Esophagus muscularis mucosa (tissue), 4 donors: ENCODE data around the gene FER. TPM values are rescaled to one million over a fixed set of nuclear protein-coding genes. Genes with fewer than 3 reads are reported as not detected.

ENCODE experiments used
- DNase-seq: peaks from one replicate; pipeline ENCODE4 v3.0.0-alpha.2; 2017; ENCODE audit errors: extremely low spot score
- H3K27ac ChIP-seq, 4 donors: fragments of 200-600 bp; sonication (generic); replicated peaks in 1 of 4; 1 replicate in 3 of 4; 2 replicates in 1 of 4; pipeline ENCODE4 v1.5.1; 2016 to 2019; ENCODE audit warnings: mild to moderate bottlenecking in 1 of 4
- H3K27me3 ChIP-seq, 4 donors: fragments of 200-600 bp; sonication (generic); one replicate each; pipeline versions ENCODE4 v1.5.1 to v1.6.0; 2016 to 2019
- H3K36me3 ChIP-seq, 4 donors: fragments of 200-600 bp; sonication (generic); one replicate each; pipeline ENCODE4 v1.5.1; 2016 to 2019
- H3K4me1 ChIP-seq, 4 donors: fragments of 200-600 bp; sonication (generic); one replicate each; pipeline ENCODE4 v1.5.1; 2016 to 2019
- H3K4me3 ChIP-seq, 4 donors: fragments of 200-600 bp; sonication (generic); 1 replicate in 2 of 4; 2 replicates in 2 of 4; pipeline ENCODE4 v1.5.1; 2016 to 2019; ENCODE audit warnings: mild to moderate bottlenecking in 4 of 4, moderate library complexity in 1 of 4
- H3K9me3 ChIP-seq, 4 donors: fragments of 200-600 bp; sonication (generic); 1 replicate in 3 of 4; 2 replicates in 1 of 4; pipeline ENCODE4 v1.5.1; 2016 to 2019
- EP300 ChIP-seq: sonication (generic); formaldehyde crosslinking; IDR thresholded peaks from one replicate; pipeline ENCODE4 v1.6.1; 2017; ENCODE audit warnings: antibody characterized with exemption
- POLR2A ChIP-seq: fragments of 450-650 bp; IDR thresholded peaks from one replicate; pipeline ENCODE4 v1.6.1; 2017; ENCODE audit warnings: antibody characterized with exemption, moderate library complexity, mild to moderate bottlenecking, low read depth
- POLR2AphosphoS5 ChIP-seq, 2 donors: sonication (generic); formaldehyde crosslinking; IDR thresholded peaks; one replicate each; pipeline ENCODE4 v1.6.1; 2017; ENCODE audit warnings: antibody characterized with exemption in 2 of 2
- WGBS: methylation state at CpG from one replicate; pipeline ENCODE4 v1.1.5; 2018; 5-methylcytosine and 5-hydroxymethylcytosine counted together
- intact Hi-C: fragments of 100-400 bp; cut with DNase I; formaldehyde crosslinking; loops from one replicate; pipeline ENCODE4 v1.15.1; 2023
- total RNA-seq, 4 donors: library from RNA; depleted of rRNA; stranded (reverse); fragments of >200 nt; gene quantifications; one replicate each; pipeline versions ENCODE4 v1.1.0 to v1.2.1, GENCODE V29; 2016
- TF ChIP-seq, protein P1 (sequence below), 3 experiments: fragments of 200-600 bp in 2 of 3; fragments of 450-650 bp in 1 of 3; sonication (generic) in 2 of 3; IDR thresholded peaks; one replicate each; pipeline ENCODE4 v1.5.1; 2017 to 2019; ENCODE audit warnings: antibody characterized with exemption in 3 of 3, mild to moderate bottlenecking in 2 of 3, moderate library complexity in 1 of 3

FER gene
- total RNA-seq, 4 donors from 2014 or later, result 17.6 to 32.8 (median 25.4) TPM

DNA sequence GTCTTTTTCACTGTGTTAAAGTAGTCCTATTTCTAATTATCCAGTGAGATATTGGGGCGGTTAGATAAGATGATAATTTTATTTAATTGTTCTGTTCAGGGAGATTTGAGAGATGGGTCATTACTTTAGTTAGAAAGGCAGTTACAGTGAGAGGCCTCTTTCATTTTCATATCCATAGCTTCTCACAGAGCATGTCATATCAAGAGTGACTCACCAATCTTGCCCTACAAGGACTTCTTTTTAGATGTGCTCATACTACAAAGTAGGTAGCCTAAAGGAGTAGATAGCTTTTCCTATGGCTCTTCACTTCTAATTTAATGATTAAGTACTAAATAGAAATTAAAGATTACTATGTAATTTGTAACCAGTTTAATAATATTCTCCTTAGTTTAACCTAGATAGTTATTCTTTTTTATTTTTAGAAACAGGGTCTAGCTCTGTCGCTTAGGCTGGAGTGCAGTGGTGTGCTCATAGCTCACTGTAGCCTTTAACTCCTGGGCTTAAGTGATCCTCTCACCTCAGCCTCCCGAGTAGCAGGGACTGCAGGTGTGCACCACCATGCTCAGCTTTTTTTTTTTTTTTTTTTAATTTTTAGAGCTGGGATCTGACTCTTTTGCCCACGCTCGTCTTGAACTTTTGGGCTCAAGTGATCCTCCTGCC is 71.0 kb downstream of the FER start:
- DNase-seq, result no peak
- 95% methylated on average over 5 of the region's 5 CpGs for WGBS
- intact Hi-C loops, result no loop called here
- no peak overlapping the region for H3K27ac ChIP-seq
- no peak for TF ChIP-seq POLR2A
- TF ChIP-seq EP300, result no peak
- TF ChIP-seq POLR2AphosphoS5 (IDR thresholded peaks at IDR 0.05), result no peak
- TF ChIP-seq, protein P1, sequence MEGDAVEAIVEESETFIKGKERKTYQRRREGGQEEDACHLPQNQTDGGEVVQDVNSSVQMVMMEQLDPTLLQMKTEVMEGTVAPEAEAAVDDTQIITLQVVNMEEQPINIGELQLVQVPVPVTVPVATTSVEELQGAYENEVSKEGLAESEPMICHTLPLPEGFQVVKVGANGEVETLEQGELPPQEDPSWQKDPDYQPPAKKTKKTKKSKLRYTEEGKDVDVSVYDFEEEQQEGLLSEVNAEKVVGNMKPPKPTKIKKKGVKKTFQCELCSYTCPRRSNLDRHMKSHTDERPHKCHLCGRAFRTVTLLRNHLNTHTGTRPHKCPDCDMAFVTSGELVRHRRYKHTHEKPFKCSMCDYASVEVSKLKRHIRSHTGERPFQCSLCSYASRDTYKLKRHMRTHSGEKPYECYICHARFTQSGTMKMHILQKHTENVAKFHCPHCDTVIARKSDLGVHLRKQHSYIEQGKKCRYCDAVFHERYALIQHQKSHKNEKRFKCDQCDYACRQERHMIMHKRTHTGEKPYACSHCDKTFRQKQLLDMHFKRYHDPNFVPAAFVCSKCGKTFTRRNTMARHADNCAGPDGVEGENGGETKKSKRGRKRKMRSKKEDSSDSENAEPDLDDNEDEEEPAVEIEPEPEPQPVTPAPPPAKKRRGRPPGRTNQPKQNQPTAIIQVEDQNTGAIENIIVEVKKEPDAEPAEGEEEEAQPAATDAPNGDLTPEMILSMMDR (IDR thresholded peaks at IDR 0.05), result no peak
- peaks cover 5 to 31% (median 23%) of the 10 kb centered on the region in 4 donors for H3K4me1 ChIP-seq
- no peak overlapping the region for H3K4me3 ChIP-seq
- no peaks in the 10 kb centered on the region for H3K9me3 ChIP-seq
- no peaks in the 10 kb centered on the region for H3K27me3 ChIP-seq
- H3K36me3 ChIP-seq, result no peaks in the 10 kb centered on the region

DNA sequence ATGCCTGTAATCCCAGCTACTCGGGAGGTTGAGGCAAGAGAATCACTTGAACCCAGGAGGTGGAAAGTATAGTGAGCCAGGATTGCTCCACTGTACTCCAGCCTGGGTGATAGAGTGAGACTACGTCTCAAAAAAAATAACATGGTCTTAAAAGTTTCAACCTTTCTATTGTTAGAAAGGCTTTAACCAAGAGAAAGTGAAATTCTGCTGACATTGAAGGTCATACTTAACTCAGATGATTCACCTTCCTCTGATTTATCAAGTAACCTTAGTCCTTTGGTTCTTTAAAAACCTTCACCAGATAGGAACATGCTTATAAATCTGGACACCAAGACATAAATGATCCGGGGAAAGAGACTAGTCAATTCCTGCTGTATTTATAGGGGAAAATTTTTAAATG is 73.3 kb downstream of the FER start:
- intact Hi-C loops, result no loop called here
- H3K4me1 ChIP-seq, result peaks cover 0 to 17% (median 11%) of the 10 kb centered on the region in 4 donors
- H3K9me3 ChIP-seq, result no peaks in the 10 kb centered on the region
- DNase-seq, result no peak
- no peaks in the 10 kb centered on the region for H3K36me3 ChIP-seq
- H3K27ac ChIP-seq, result no peak overlapping the region
- no peak overlapping the region for H3K4me3 ChIP-seq
- no peaks in the 10 kb centered on the region for H3K27me3 ChIP-seq
- WGBS, result 91% methylated on average over 3 of the region's 3 CpGs
- TF ChIP-seq, protein P1 (IDR thresholded peaks at IDR 0.05), result no peak
- TF ChIP-seq EP300 (no peak), POLR2AphosphoS5 (IDR thresholded peaks at IDR 0.05) (no peak), POLR2A (no peak)

DNA sequence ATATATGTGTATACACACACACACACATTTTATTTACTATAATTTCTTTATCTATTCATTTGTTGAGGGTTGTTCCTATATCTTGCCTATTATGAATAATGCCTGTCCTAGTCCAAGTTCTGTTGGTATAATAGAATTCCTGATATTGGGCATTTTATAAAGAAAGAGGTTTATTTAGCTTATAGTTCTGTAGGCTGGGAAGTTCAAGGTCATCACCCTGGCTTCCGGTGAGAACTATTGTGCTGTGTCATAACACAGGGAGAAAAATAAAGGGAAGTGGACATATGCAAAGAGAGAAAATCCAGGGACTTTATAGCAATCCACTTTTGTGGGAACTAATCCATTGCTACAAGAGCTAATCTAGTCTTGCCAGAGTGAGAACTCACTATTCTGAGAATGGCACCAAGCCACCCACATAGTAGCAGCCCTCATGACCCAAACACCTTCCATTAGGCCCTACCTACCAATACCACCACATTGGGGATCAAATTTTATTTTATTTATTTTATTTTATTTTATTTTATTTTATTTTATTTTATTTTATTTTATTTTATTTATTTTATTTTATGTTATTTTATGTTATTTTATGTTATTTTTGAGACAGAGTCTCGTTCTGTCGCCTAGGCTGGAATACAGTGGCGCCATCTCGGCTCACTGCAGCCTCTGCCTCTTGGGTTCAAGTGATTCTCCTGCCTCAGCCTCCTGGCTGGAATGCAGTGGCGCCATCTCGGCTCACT is 74.7 kb downstream of the FER start:
- TF ChIP-seq POLR2AphosphoS5 (IDR thresholded peaks at IDR 0.05) (no peak), EP300 (no peak), POLR2A (no peak)
- TF ChIP-seq, protein P1 (IDR thresholded peaks at IDR 0.05), result no peak
- 95% methylated on average over 7 of the region's 7 CpGs for WGBS
- no peak overlapping the region for H3K27ac ChIP-seq
- H3K4me3 ChIP-seq, result no peak overlapping the region
- H3K27me3 ChIP-seq, result no peaks in the 10 kb centered on the region
- H3K9me3 ChIP-seq, result no peaks in the 10 kb centered on the region
- no peaks in the 10 kb centered on the region for H3K36me3 ChIP-seq
- DNase-seq, result no peak
- intact Hi-C loops, result no loop called here
- H3K4me1 ChIP-seq, result peaks cover 0 to 8% (median 7%) of the 10 kb centered on the region in 4 donors

DNA sequence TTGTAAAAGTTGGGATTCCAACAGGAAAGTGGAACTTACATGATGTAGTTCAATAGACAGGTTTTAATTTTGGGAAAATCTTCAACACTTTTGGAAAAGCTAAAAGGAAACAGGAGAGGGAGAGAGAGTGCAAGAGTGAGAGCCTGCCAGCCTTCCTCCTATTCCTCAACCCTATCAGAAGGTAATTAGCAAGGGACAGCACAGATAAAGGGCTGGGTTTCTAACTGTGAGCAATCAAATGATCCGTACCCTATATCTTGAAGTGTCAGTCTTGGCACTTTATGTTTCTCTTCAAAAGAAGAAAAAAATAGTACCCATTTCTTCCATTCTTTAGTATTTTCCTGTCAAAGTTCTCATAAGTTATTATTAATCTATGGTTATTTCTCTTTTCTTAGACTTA is 79.4 kb downstream of the FER start:
- WGBS, result 97% methylated on average over 1 of the region's 1 CpG

More for the DNA sequence above, 79.4 kb downstream of the FER start:
- intact Hi-C loops, result no loop called here
- no peak for DNase-seq
- Histone ChIP-seq H3K9me3 (no peaks in the 10 kb centered on the region), H3K27me3 (no peaks in the 10 kb centered on the region), H3K4me3 (no peak overlapping the region), H3K4me1 (no peaks in the 10 kb centered on the region), H3K36me3 (no peaks in the 10 kb centered on the region), H3K27ac (no peak overlapping the region)
- TF ChIP-seq, protein P1 (IDR thresholded peaks at IDR 0.05), result no peak
- TF ChIP-seq POLR2AphosphoS5 (IDR thresholded peaks at IDR 0.05) (no peak), EP300 (no peak)
